ENCODE results near the gene RIMS4.

RIMS4 gene

GRCh38 chr20:44742304-44743079, 67.9 kb downstream of the RIMS4 start:
- Histone ChIP-seq H3K4me2 (ENCODE audit: low read length) (no peak overlapping the region), H3K79me2 (no peaks in the 10 kb centered on the region), H3K9ac (no peak overlapping the region), H3K4me3 (ENCODE audit: low read depth, low read length) (no peak overlapping the region), H3K27me3 (ENCODE audit: control insufficient read depth, insufficient read depth, low read length) (no peaks in the 10 kb centered on the region), H3K27ac (no peak overlapping the region), H3K9me3 (ENCODE audit: control insufficient read depth, low read length) (no peaks in the 10 kb centered on the region), H3K36me3 (ENCODE audit: control insufficient read depth, insufficient read depth, low read length) (no peaks in the 10 kb centered on the region), H3K4me1 (peaks cover 3% of the 10 kb centered on the region), H2AFZ (no peak overlapping the region)
- TF ChIP-seq CTCF (IDR thresholded peaks at IDR 0.05), result no peak

- no peak overlapping the region for H3K9ac ChIP-seq
- no peak for TF ChIP-seq CTCF (IDR thresholded peaks at IDR 0.05)
- H3K27me3 ChIP-seq (ENCODE audit: control insufficient read depth, insufficient read depth, low read length), result no peaks in the 10 kb centered on the region
- no peak overlapping the region for H3K4me2 ChIP-seq (ENCODE audit: low read length)
- H3K4me3 ChIP-seq (ENCODE audit: low read depth, low read length), result no peak overlapping the region
- H2AFZ ChIP-seq, result no peak overlapping the region
- no peaks in the 10 kb centered on the region for H3K9me3 ChIP-seq (ENCODE audit: control insufficient read depth, low read length)
- no peaks in the 10 kb centered on the region for H3K36me3 ChIP-seq (ENCODE audit: control insufficient read depth, insufficient read depth, low read length)
- no peaks in the 10 kb centered on the region for H3K4me1 ChIP-seq
- H3K27ac ChIP-seq, result no peak overlapping the region
- no peaks in the 10 kb centered on the region for H3K79me2 ChIP-seq
Observed at GRCh38 chr20:44739942-44740341, 70.4 kb downstream of the RIMS4 start.

GRCh38 chr20:44738813-44739477, 71.4 kb downstream of the RIMS4 start:
- no peaks in the 10 kb centered on the region for H3K36me3 ChIP-seq (ENCODE audit: control insufficient read depth, insufficient read depth, low read length)
- no peak overlapping the region for H3K4me3 ChIP-seq (ENCODE audit: low read depth, low read length)
- H3K27me3 ChIP-seq (ENCODE audit: control insufficient read depth, insufficient read depth, low read length), result no peaks in the 10 kb centered on the region
- H2AFZ ChIP-seq, result no peak overlapping the region
- H3K9me3 ChIP-seq (ENCODE audit: control insufficient read depth, low read length), result no peaks in the 10 kb centered on the region
- no peak for TF ChIP-seq CTCF (IDR thresholded peaks at IDR 0.05)
- H3K4me1 ChIP-seq, result no peaks in the 10 kb centered on the region
- no peaks in the 10 kb centered on the region for H3K79me2 ChIP-seq
- no peak overlapping the region for H3K9ac ChIP-seq
- no peak overlapping the region for H3K4me2 ChIP-seq (ENCODE audit: low read length)
- H3K27ac ChIP-seq, result no peak overlapping the region

GRCh38 chr20:44737116-44737515, 73.2 kb downstream of the RIMS4 start:
- H3K9me3 ChIP-seq (ENCODE audit: control insufficient read depth, low read length), result no peaks in the 10 kb centered on the region
- H3K9ac ChIP-seq, result no peak overlapping the region
- H3K36me3 ChIP-seq (ENCODE audit: control insufficient read depth, insufficient read depth, low read length), result no peaks in the 10 kb centered on the region
- no peak overlapping the region for H3K27ac ChIP-seq
- no peaks in the 10 kb centered on the region for H3K4me1 ChIP-seq
- H3K4me2 ChIP-seq (ENCODE audit: low read length), result no peak overlapping the region
- no peak overlapping the region for H2AFZ ChIP-seq
- TF ChIP-seq CTCF (IDR thresholded peaks at IDR 0.05), result no peak
- no peaks in the 10 kb centered on the region for H3K79me2 ChIP-seq
- no peak overlapping the region for H3K4me3 ChIP-seq (ENCODE audit: low read depth, low read length)
- H3K27me3 ChIP-seq (ENCODE audit: control insufficient read depth, insufficient read depth, low read length), result no peaks in the 10 kb centered on the region

All from parathyroid adenoma (tissue), 2 donors.